GM18498 (cell line): ENCODE data around the gene ANKRD11.
"Not testable (repeated sequence)": the region's sequence is repeated elsewhere in the genome, so short reads cannot be mapped to it uniquely, and the experiment has no call there.

ENCODE experiments used
- ATAC-seq: cut with Tn5 transposase; IDR thresholded peaks from one replicate; pipeline ENCODE4 v1.9.1; 2021; ENCODE audit warnings: mild to moderate bottlenecking, moderate library complexity; ENCODE audit not compliant: unreplicated experiment

Gene ANKRD11

GRCh38 chr16:89319631-89319885, 170.8 kb downstream of the ANKRD11 start:
- no peak for ATAC-seq

GRCh38 chr16:89318871-89319630, 171.3 kb downstream of the ANKRD11 start:
- ATAC-seq = no peak

GRCh38 chr16:89318430-89318758, 172.0 kb downstream of the ANKRD11 start:
- ATAC-seq = no peak

- ATAC-seq = no peak
Measured at GRCh38 chr16:89317729-89318429, 172.5 kb downstream of the ANKRD11 start.

GRCh38 chr16:89317101-89317671, 173.2 kb downstream of the ANKRD11 start:
- ATAC-seq = no peak

- no peak for ATAC-seq
Measured at GRCh38 chr16:89316701-89317100, 173.7 kb downstream of the ANKRD11 start.

- no peak for ATAC-seq
Measured at GRCh38 chr16:89315791-89316581, 174.4 kb downstream of the ANKRD11 start.

GRCh38 chr16:89315271-89315670, 175.1 kb downstream of the ANKRD11 start:
- no peak for ATAC-seq

GRCh38 chr16:89314854-89315253, 175.5 kb downstream of the ANKRD11 start:
- no peak for ATAC-seq

- ATAC-seq = no peak
Measured at GRCh38 chr16:89314357-89314756, 176.0 kb downstream of the ANKRD11 start.

GRCh38 chr16:89313583-89313982, 176.8 kb downstream of the ANKRD11 start:
- ATAC-seq = no peak

GRCh38 chr16:89312598-89313299, 177.6 kb downstream of the ANKRD11 start:
- no peak for ATAC-seq

- ATAC-seq = no peak
Measured at GRCh38 chr16:89312194-89312593, 178.2 kb downstream of the ANKRD11 start.

GRCh38 chr16:89311636-89312035, 178.7 kb downstream of the ANKRD11 start:
- ATAC-seq = no peak

GRCh38 chr16:89309438-89310122, 180.8 kb downstream of the ANKRD11 start:
- ATAC-seq = no peak

- ATAC-seq = no peak
Measured at GRCh38 chr16:89308391-89309333, 181.7 kb downstream of the ANKRD11 start.

GRCh38 chr16:89307421-89307805, 182.9 kb downstream of the ANKRD11 start:
- ATAC-seq = no peak

- ATAC-seq = not testable (repeated sequence)
Measured at GRCh38 chr16:89306457-89307420, 183.6 kb downstream of the ANKRD11 start.
